Activated CD4-positive, alpha-beta T cell treated with anti-CD3 and anti-CD28 coated beads, Interleukin-2, amount 50 U/mL, for 1 hour (primary cell): ENCODE results near the gene GUCY1A1.
A peak's percentile ranks its signal among the peaks of the same experiment; 100 is the strongest.

Experiments used
- DNase-seq: peaks from one replicate; pipeline ENCODE4 v3.0.0-alpha.2; 2020

GUCY1A1 gene

DNA sequence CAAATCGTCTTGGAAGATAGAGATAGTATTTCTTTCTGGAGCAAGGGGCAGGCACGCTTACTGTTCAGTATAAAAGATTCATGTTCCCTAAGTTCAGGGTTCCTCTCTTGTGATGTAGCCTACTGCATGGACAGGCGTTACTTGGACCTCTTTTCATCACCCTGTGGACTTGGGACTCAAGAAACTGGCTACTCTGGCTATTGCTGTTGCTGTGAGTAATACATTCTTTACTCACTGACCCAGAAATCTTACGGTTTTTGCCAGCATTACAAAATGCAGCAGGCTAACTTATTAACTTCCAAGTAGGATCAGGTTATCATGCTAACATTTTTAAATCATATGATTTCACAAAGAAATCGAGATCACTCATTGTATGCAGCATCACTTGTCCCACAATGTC lies 79.3 kb downstream of the GUCY1A1 start:
- no peak for DNase-seq

DNA sequence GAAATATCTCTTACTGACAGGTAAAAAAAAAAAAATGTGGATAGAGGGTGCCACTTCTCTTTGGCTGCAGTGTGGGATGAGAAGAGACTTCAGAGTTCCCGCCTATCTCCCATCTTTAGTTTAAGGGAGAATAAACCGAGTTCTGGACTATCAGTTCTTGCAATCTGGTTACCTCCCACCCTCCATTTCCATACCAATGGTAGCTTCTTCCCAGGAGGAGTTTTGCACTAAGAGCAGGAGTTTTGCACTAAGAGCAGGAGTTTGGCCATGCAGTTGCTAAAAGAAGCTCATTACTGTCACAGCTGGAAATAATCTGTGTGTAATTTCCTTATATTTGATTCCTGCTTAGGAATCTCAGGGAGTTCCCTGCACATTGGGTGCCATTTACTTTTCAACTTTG lies 81.4 kb downstream of the GUCY1A1 start:
- no peak for DNase-seq

DNA sequence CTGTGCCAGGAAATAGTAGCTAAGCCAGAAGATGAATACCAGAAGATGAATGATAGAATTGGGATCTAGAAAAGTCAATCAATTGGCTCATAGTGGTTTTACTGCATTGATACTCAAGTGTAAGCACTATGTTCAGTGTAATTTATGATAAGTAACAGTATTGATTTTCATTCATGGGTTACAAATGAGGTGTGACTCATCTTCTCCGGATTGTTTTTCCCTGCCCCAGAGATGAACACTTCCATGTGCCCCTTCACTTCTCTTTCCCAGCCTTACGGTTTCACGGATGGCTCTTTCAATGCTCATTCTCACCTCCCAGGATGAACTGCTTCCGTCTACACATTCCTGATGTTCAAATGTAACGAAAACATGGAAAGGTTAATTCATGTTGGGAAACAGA lies 82.4 kb downstream of the GUCY1A1 start:
- no peak for DNase-seq

DNA sequence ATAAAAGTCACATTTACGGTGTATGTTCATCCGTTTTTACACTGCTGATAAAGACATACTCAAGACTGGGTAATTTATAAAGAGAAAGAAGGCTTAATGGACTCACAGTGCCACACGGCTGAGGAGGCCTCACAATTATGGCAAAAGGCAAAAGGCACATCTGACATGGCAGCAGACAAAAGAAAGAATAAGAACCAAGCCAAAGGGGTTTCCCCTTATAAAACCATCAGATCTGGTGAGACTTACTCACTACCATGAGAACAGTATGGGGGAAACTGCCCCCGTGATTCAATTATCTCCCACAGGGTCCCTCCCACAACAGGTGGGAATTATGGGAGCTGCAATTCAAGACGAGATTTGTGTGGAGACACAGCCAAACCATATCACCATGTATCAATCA lies 84.9 kb downstream of the GUCY1A1 start:
- DNase-seq: no peak

DNA sequence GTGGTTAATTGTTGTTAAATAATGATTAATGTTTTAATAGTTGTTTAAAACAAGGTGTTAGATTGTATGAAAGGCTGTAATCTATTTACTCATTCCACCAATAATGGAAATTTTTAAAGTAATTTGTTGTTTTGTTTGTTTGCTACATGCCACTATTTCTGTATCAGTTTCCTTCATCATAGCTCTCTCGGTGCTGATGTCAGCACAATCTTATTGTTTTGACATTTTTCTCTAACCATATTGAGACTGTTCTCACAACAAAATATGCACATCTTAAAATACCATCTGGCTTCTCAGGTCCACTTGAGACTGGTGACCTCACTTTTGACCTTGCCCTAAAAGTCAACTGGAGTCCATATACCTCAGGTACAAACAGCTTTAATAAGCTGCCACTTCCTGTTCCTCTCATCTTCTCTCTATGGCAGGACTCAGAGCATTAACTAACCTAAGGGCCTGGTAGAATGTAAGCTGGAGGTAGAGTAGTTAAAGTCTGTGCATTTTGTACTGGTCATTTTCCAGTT lies 91.2 kb downstream of the GUCY1A1 start:
- DNase-seq: no peak

DNA sequence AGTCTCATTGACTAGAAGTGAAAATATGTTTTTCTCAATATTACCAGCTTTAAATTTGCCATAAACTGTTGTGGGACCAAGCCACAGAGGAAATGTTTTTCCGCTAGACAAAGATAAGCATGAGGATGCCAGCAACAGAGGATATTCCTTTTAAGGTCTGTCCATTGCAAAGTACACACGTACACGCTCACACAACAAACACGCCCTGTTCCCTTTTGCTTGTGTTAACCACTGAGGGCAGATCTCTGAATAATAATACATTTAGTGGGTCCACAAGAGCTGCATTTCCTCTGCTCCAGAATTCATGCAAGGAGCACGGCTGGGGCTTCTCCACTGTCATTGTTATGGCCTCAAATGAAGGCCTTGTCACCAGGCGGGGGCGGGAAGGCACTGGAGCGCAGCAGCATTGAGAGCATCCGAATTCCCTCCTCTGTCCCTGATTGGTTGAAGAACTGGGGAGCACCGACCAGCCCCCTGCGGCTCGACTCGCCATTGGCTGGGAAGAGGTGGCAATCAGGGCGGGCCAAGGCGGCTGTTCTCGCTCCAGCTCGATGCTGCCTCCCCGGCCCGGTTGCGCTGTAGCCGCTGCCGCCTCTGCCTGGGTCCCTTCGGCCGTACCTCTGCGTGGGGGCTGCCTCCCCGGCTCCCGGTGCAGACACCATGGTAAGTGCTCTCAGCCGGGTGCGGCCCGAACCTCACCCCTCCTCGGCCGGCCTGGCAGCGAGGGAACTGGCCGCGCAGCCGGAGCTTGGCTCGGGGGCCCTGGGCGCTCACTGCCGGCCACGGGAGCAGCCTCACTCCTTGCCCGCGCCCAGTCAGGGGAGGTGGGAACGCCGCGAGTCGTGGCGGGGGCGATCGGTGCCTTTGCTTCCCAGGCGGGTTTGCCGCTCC lies 92.1 kb downstream of the GUCY1A1 start, which contains the start of gene GUCY1B1:
Gene GUCY1B1, plus strand, starts transcription at position 541 of the 891 bp plus-strand sequence. Its CDS starts 120 bp downstream, at position 661.
- peak; percentile 28 for DNase-seq

DNA sequence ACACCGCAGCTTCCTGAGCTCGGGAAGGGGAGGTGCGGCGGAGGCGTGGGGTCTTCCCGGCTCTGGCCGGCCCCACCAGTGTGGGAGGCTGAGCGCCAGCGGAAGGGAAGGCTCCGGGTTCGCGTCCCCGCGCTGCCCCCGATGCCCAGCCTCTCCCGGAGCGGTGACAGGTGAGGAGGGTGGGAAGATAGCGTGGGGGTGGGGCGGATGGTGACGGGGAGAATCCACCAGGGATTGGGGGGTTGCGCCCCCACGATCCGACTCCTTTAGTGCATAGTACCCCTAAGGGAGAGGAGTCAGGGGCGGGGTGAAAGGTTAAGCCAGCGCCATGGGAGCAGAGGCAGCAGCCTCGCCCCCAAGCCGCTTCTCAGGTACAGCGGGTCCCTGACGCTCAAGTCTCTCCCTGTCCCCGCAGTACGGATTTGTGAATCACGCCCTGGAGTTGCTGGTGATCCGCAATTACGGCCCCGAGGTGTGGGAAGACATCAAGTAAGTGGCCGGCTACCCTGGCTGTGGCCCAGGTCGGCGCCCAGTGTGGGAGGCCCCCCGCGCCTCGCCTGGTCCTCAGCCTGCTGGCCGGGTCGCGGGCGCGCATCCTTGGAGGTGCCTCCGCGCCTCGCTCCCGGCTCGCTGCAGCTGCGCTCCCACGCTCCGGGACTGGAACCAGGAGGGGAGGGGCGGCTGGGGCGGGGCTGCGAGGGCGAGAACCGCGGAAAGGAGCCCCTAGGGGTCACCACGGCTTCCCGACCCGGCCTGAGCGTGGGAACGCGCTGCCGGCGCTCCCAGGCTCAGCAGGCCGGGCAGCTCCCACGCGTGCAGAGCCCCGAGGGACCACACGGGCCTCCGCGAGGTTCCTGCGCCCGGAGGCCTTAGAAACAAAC lies 93.0 kb downstream of the GUCY1A1 start:
- DNase-seq: no peak

DNA sequence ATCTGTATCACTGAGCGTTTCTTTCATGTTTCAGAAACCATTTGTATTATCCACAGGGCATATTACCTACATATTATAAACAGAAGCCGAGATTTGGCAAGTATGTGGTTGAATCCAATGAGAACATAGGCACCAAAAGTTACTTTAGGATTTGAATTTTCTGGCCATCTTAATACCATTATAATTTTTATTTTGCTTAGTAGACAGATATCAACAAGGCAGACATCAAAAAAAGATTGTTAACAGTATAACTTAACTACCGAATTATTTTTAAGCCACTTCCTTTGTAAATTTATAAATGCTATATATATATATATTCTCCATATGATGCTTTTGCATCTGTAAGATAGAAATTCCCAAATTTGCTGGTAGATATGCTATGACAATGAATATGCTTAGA lies 94.4 kb downstream of the GUCY1A1 start:
- no peak for DNase-seq

DNA sequence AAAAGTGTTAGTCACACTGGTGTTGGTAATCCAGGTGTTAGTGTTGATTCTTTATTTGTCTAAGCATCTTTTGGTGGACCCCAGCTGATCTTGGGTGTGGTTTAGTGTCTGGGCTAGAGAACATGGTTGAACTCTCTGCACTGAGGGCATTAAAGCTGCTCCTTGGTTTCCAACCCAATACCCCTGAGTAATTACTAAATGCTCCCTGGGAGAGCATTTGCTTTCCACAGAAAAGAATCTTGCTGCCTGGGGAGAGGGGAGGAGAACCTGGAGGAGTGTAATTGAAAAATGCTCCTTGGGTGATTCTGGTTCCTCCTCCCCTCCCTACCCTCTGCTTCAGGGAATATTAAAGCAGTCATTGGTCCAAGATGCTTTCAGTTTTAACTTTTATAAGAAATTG lies 95.3 kb downstream of the GUCY1A1 start:
- no peak for DNase-seq

DNA sequence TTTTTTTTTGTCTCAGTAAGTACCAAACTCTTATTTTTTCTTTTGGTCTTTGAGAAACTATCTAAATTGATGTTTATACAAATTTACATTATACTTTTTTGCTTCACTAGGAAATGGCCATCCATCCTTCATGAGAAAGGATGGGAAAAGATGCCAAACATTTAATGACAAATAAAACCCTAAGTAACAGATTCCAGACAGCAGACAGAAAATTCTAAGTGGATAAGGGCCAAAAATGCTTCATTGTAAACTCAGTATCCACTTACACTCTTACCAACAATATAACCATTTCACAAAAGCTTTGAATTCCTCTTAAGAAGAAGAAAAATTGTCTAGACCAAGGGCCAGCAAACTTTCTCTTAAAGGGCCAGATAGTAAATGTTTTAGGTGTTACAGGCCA lies 95.7 kb downstream of the GUCY1A1 start:
- DNase-seq: no peak

DNA sequence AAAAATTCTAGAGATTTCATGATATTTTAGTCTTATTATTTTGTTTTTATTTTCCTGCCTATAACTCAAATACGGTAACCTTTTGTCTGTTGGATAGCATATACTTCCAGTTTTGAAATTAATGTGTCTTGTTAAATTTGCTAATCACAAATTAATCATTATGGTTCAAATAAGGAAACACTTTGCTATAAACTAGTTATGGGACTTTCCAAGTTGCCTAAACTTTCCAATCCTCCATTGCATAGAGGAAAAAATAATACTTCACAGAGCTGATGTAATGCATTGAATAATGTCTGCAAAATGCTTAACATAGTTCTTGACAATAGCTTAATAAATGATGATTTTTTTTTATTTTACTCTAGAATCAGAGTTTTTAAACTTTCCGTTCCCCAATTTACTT lies 96.9 kb downstream of the GUCY1A1 start:
- DNase-seq: no peak

DNA sequence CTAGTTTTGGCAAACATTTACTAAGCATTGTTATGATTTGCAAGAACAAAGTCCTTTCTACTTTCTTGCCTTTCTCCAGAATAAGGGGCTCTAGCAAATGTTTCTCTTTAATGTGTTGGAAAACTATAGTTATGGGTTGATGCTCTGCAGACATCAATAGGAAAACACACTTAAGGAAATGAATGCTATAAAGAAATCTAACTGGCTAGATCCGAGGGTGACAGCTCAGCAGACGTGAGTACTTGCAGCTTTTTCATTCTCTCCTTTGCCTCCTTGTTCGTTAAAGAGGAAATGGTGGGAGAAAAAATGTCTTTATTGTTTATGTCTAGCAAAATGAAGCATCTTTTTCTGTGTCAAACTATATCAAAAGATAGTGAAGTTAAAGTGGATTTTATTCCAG lies 98.5 kb downstream of the GUCY1A1 start:
- DNase-seq: no peak

DNA sequence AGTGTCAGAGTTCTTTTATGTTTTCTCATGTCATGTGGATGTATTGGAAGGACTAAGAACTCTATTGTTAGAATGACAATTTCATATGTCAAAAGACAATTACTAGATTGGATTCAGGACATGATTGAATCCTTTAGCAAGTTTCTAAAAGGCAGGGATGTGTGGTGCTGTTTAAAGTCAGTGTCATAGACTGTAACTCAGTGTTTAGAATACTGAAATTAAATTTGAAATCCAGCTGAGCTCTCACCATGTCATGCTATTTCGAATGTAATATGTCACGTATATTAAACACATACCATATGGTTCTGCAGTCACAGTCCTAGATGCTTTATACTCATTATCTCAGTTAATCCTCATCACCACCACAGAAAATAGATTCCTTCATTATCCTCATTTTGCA lies 100.0 kb downstream of the GUCY1A1 start:
- no peak for DNase-seq

DNA sequence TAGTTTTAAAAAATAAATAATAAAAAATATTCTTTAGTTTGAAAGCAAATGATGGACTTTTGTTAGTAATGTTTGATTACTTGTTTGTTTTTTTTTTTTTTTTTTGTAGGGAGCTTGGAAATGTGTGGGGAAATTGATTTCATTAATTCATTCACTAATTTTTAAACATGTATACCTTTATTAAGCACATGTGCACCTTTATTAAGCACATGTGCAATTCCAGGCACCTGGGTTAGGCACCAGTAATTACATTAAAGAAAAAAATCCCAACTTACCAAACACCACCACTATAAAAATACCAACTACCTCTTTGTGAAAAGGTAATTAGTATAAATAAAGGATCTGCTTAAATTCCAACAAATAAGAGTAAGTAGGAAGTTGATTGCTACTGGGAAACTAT lies 101.7 kb downstream of the GUCY1A1 start:
- DNase-seq: no peak

DNA sequence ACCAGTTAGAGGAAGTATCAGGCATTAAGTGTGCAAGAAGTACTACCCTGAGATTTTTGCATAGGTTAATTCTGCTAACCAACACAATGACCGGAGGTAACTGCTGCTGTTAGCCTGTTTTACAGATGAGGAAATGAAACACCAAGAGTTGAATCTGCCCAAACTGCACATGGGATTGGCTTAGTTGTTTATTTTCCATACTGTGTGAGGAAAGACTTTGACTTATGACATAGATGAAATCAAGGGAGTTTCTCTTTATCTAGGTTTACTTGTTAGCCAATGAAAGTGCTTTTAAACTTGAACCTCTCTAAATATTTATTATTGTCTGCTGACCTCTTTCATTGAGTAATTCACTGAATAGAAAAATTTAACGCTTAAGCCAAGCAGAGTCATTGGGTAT lies 102.4 kb downstream of the GUCY1A1 start:
- DNase-seq: no peak

DNA sequence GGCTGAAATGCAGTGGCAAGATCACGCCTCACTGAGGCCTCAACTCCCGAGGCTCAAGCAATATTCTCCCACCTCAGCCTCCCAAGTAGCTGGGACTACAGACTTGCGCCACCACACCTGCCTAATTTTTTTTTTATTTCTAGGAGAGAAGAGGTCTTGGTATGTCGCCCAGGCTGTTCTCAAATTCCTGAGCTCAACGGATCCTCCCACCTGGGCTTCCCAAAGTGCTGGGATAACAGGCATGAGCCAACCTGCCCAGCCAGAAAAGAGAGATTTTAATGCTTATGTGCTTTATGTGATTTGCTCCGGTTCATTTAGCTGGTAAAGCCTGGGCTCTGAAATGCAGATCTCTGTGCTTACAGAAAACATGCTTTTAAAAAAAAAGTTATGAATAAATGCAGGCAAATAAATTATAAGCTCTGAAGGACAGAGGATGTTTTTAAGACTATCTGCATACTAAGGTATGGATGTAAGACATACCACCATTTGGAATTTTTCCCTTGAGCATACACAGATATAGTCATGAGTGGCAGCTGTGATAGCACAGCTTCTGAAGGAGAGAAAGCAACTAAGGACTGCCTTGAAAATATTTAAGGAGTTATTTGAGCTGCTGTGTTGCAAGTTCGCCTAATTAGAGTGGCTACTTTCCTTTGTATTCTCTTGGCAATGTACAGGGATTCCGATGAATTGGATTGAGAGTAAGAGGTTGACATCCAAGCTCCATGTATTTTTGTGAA lies 106.0 kb downstream of the GUCY1A1 start:
- DNase-seq: no peak

DNA sequence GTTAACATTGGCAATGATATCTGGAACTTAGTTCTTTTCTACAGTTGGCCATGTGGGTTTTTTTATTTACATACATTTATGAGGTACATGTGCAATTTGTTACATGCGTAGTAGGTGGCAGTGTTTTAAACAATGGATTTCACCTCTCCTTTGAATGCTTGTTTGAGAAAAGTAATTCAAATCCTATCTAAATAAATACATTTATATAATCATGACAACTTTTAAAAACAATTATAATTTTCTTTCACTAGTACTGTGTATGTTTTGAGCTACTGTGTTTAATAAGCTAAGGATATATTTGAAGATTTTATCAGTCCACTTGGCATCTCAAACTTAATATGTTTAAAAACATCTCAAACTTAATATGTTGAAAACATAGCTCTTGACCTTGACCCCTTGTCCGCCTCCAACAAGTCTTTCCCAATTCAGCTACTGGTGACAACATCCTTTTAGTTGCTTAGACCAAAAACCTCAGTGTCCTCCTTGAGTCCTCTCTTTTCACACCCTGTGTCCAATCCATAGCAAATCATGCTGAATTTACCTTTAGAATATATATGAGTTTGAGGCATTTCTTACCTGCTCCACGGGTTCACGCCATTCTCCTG lies 106.7 kb downstream of the GUCY1A1 start:
- no peak for DNase-seq

DNA sequence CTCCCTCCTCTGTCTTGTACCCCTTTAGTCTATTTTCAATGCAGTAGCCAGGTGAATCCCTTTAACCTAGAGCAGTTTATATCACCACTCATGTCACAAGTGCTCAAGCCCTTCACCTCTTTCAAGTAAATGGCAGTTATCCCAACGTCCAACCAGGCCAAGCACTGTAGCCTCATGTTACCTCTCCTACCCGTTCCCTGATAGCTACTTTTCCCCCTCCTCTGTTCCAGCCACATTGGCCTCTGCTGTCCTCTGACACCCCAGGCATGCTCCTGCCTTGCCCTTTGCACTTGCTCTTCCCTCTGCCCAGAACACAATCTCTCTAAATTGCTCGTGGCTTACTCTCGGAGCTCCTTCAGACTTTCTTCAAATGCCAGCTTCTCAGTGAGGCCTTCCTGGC lies 107.4 kb downstream of the GUCY1A1 start:
- DNase-seq: no peak

DNA sequence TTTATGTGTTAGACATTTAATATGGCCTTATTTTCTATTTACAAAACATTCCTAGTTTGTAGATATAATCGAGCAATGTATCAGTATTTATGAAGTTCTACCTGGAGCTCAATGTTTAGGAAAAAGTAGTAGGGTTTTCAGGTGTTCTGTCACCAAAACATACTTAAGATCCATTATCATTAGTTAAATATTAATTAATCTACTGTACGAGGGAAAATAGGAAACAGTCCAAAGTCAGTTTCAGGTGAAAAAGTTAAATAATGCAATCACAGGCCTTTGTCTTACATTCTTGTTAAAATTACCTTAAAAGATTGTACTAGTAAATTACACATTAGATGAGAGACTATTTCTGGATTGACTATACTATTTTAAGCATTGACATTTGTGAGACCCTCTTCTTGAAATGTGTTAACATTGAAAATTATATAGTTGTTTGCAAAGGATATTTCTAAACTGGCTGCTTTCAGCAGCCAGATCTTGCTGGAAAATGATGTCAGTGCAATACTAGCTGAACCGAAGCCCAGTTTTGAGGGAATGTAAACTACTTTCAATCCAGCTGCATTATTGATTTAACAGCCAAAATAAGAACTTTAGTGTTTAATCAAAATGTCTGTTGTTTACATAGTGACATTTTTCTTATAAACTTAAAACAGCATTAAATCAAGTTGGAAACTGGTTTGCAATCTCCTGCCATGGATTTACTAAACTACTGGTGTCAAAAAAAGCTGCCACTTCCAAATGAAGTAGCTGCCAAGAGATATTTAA lies 111.5 kb downstream of the GUCY1A1 start:
- no peak for DNase-seq

DNA sequence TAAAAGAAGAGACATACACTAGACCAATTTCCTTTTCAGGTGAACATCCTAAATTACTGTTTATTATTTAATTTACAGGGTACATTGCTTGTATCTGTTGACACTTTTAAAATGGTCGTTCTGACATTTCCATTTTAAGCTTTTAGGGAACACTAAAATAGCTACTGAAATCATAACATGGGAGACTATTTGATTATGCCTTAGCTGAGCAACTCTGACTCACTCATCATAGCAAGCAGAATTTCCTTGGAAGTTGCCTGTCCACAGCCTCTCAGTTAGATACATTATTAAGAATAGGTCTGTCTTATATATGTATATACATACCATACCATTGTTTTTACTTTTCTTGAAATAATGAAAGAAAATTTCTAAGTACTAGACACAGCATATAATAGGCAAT lies 114.1 kb downstream of the GUCY1A1 start:
- DNase-seq: no peak

DNA sequence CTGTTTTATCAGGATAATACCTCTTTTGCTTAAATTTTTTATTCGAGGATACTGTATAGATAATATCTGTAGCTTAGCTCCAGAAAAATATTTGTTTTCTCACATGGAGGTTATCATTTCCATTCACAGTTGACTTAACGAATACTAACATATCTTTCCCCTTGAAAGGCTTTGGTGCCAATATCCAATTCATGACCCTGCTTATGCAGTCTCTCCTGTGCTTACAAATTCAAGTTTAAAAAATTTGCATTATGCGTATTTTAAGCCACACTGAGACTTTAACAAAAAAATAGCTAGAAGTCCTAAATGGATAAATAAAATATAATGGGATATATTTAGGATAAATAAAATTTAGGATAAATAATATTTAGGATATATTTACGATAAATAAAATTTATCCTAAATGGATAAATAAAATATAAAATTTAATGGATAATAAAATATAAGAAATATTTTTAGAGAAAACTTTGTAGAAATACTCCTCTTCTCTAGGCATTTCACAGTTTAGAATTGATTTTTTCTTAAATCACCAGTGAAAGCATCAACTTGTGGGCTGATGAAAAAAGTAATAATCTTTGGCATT lies 114.7 kb downstream of the GUCY1A1 start:
- no peak for DNase-seq
